PC-3 (cell line): ENCODE results near the gene SLC8A2. TPM values are rescaled to one million over a fixed set of nuclear protein-coding genes. Genes with fewer than 3 reads are reported as not detected.

Experiments used
- ATAC-seq: fragments of 200-7000 bp; cut with Tn5 transposase; 2 replicates; pipeline ENCODE4 v1.9.1; 2020; ENCODE audit warnings: mild to moderate bottlenecking, moderate library complexity
- Bru-seq: library from RNA; stranded (reverse); fragments of 400-500 nt; gene quantifications from one replicate; lab custom pipeline; 2021; lab: Mats Ljungman, UMichigan
- BruChase-seq, 2 experiments: library from RNA; stranded (reverse); fragments of 400-500 nt; gene quantifications; one replicate each; lab custom pipeline; 2021; lab: Mats Ljungman, UMichigan
- BruUV-seq: library from RNA; stranded (reverse); fragments of 400-500 nt; replicated peaks from 2 replicates; lab custom pipeline; 2021; lab: Mats Ljungman, UMichigan
- CTCF ChIA-PET: fragments of 300-600 bp; sonication (Branson Sonifier 250); formaldehyde crosslinking; loops from one replicate; lab custom pipeline; 2022; ENCODE audit warnings: antibody characterized with exemption; lab: Charles Lee
- POLR2A ChIA-PET: fragments of 300-600 bp; sonication (Branson Sonifier 250); formaldehyde crosslinking; loops from one replicate; lab custom pipeline; 2022; ENCODE audit warnings: antibody characterized with exemption; ENCODE audit not compliant: unreplicated experiment; lab: Charles Lee
- DNase-seq: peaks from one replicate; pipeline ENCODE4 v3.0.0-alpha.2; 2015
- H2AFZ ChIP-seq: fragments of 300-600 bp; sonication (generic); 2 replicates; pipeline ENCODE4 v1.6.0; 2016; ENCODE audit warnings: antibody characterized with exemption, low read length
- H3F3A ChIP-seq: fragments of 300-600 bp; sonication (generic); one replicate; pipeline ENCODE4 v1.6.0; 2017; ENCODE audit warnings: antibody characterized with exemption, low read length, control low read depth, mild to moderate bottlenecking; ENCODE audit not compliant: unreplicated experiment
- H3K27ac ChIP-seq: fragments of 300-600 bp; sonication (generic); 2 replicates; pipeline ENCODE4 v1.5.1; 2016; ENCODE audit warnings: mild to moderate bottlenecking, low read length
- H3K27me3 ChIP-seq: fragments of 300-600 bp; sonication (generic); 2 replicates; pipeline ENCODE4 v1.6.1; 2016; ENCODE audit warnings: low read length, mixed read lengths
- H3K36me3 ChIP-seq: fragments of 300-600 bp; sonication (generic); 2 replicates; pipeline ENCODE4 v1.6.1; 2016; ENCODE audit warnings: low read depth, mixed run types, low read length, mixed read lengths
- H3K4me1 ChIP-seq: fragments of 300-600 bp; sonication (generic); 2 replicates; pipeline ENCODE4 v1.5.1; 2016; ENCODE audit warnings: low read length; ENCODE audit not compliant: insufficient read depth
- H3K4me2 ChIP-seq: fragments of 300-600 bp; sonication (generic); 2 replicates; pipeline ENCODE4 v1.6.0; 2016; ENCODE audit warnings: low read length
- H3K4me3 ChIP-seq: fragments of 300-600 bp; sonication (generic); 2 replicates; pipeline ENCODE4 v1.5.1; 2016; ENCODE audit warnings: mild to moderate bottlenecking, low read length, mixed read lengths
- H3K79me2 ChIP-seq: fragments of 300-600 bp; sonication (generic); 2 replicates; pipeline ENCODE4 v1.6.1; 2017; ENCODE audit warnings: low read length, mixed read lengths
- H3K9ac ChIP-seq: fragments of 300-600 bp; sonication (generic); 2 replicates; pipeline ENCODE4 v1.6.0; 2016; ENCODE audit warnings: mild to moderate bottlenecking, low read length
- H3K9me2 ChIP-seq: fragments of 300-600 bp; sonication (generic); replicated peaks from 2 replicates; pipeline ENCODE4 v1.6.1; 2016; ENCODE audit warnings: mixed run types, low read length, mixed read lengths
- H3K9me3 ChIP-seq: fragments of 300-600 bp; sonication (generic); 2 replicates; pipeline ENCODE4 v1.6.1; 2016; ENCODE audit warnings: low read length, mixed read lengths
- H4K20me1 ChIP-seq: fragments of 300-600 bp; sonication (generic); 2 replicates; pipeline ENCODE4 v1.6.1; 2016; ENCODE audit warnings: low read length, mixed read lengths
- EZH2 ChIP-seq: fragments of 300-600 bp; sonication (generic); IDR thresholded peaks from one replicate; pipeline ENCODE4 v1.6.1; 2017; ENCODE audit warnings: antibody characterized with exemption, mild to moderate bottlenecking, low read length; ENCODE audit not compliant: unreplicated experiment
- EZH2phosphoT487 ChIP-seq: fragments of 300-600 bp; sonication (generic); IDR thresholded peaks from 2 replicates; pipeline ENCODE4 v1.6.1; 2018; ENCODE audit warnings: mild to moderate bottlenecking, antibody characterized with exemption, low read length, borderline replicate concordance
- intact Hi-C: fragments of 100-400 bp; cut with micrococcal nuclease; formaldehyde crosslinking; loops from 2 replicates; pipeline ENCODE4 v1.9.0; 2023
- long read RNA-seq: library from polyadenylated mRNA; unstranded; transcript quantifications from one replicate; pipeline ENCODE4 v2.0.0, GENCODE V29; 2021; ENCODE audit not compliant: unreplicated experiment
- total RNA-seq: library from RNA; depleted of rRNA; stranded (reverse); fragments of >200 nt; gene quantifications from 2 replicates; pipeline ENCODE4 v1.2.3, GENCODE V29; 2014; rRNA removed
- TF ChIP-seq, protein P1 (sequence below): fragments of 300-600 bp; sonication (generic); conservative IDR thresholded peaks from 2 replicates; pipeline ENCODE4 v1.5.1; 2017; ENCODE audit warnings: antibody characterized with exemption, low read depth, mild to moderate bottlenecking, low read length

SLC8A2 gene, protein sequence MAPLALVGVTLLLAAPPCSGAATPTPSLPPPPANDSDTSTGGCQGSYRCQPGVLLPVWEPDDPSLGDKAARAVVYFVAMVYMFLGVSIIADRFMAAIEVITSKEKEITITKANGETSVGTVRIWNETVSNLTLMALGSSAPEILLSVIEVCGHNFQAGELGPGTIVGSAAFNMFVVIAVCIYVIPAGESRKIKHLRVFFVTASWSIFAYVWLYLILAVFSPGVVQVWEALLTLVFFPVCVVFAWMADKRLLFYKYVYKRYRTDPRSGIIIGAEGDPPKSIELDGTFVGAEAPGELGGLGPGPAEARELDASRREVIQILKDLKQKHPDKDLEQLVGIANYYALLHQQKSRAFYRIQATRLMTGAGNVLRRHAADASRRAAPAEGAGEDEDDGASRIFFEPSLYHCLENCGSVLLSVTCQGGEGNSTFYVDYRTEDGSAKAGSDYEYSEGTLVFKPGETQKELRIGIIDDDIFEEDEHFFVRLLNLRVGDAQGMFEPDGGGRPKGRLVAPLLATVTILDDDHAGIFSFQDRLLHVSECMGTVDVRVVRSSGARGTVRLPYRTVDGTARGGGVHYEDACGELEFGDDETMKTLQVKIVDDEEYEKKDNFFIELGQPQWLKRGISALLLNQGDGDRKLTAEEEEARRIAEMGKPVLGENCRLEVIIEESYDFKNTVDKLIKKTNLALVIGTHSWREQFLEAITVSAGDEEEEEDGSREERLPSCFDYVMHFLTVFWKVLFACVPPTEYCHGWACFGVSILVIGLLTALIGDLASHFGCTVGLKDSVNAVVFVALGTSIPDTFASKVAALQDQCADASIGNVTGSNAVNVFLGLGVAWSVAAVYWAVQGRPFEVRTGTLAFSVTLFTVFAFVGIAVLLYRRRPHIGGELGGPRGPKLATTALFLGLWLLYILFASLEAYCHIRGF
- total RNA-seq (0.33 TPM in 1 of 2 replicates, not detected in the other), Bru-seq, nascent RNA (percentile 12 among the genes with signal in this experiment), BruChase-seq, experiment 1, labeled RNA remaining after a 6-hour chase (percentile 39 among the genes with signal in this experiment), BruChase-seq, experiment 2, labeled RNA remaining after a 2-hour chase (percentile 24 among the genes with signal in this experiment)
- long read RNA-seq = 0 reads

DNA sequence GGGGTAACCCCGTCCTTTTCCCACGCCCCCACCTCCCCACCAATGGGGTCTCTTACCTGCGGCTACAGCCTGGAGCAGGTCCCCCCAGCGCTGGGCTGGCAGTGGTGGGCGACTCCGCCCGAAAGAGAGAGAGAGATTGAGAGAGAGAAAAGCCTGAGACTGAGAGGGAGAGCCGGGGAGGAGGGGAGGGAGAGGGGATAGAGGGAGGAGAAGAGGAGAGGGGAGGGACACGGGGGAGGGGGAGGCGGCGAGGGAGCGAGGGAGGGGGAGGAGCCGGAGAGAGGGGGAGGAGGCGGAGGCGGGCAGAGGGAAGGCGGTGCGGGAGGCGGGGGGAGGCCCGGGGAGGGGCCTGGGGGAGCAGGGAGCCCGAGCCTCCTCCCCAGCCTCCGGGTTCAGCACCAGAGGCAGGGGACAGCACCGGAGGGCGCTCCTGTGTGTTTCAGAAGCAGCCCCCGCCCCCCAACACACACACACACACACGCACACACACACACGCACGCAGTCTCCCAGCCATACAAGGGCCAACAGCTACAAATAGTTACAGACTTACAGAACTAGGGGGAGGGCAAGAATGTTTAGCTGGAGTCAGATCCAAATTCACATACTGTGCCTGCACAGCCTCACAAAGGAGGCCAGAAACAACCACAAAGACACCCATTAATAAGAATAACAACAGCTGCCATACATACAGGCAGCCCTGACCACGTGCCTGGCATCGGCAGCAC is at the start of gene SLC8A2:
Gene SLC8A2, minus strand, starts transcription at position 161 of the 725 bp plus-strand sequence. CDS start 5,490 bp downstream, outside the sequence.
- no peak within 1 kb of the TSS for H2AFZ ChIP-seq
- no peaks in the 10 kb centered on the region for H3K4me1 ChIP-seq
- no peaks in the 10 kb centered on the region for H4K20me1 ChIP-seq
- no peaks in the 10 kb centered on the region for H3K9me2 ChIP-seq
- peaks cover 31% of the 10 kb centered on the region for H3K27me3 ChIP-seq
- POLR2A ChIA-PET = no interaction called here
- H3K9ac ChIP-seq = no peak within 1 kb of the TSS
- DNase-seq = peak; percentile 49
- H3K27ac ChIP-seq = no peak within 1 kb of the TSS
- H3K36me3 ChIP-seq = no peaks in the 10 kb centered on the region
- no peaks in the 10 kb centered on the region for H3K9me3 ChIP-seq
- no peak within 1 kb of the TSS for H3K4me3 ChIP-seq
- H3K4me2 ChIP-seq = no peak within 1 kb of the TSS
- no TSS peak for BruUV-seq
- ATAC-seq = no peak
- no peaks in the 10 kb centered on the region for H3F3A ChIP-seq
- TF ChIP-seq EZH2phosphoT487 = no peak
- TF ChIP-seq, protein P1, sequence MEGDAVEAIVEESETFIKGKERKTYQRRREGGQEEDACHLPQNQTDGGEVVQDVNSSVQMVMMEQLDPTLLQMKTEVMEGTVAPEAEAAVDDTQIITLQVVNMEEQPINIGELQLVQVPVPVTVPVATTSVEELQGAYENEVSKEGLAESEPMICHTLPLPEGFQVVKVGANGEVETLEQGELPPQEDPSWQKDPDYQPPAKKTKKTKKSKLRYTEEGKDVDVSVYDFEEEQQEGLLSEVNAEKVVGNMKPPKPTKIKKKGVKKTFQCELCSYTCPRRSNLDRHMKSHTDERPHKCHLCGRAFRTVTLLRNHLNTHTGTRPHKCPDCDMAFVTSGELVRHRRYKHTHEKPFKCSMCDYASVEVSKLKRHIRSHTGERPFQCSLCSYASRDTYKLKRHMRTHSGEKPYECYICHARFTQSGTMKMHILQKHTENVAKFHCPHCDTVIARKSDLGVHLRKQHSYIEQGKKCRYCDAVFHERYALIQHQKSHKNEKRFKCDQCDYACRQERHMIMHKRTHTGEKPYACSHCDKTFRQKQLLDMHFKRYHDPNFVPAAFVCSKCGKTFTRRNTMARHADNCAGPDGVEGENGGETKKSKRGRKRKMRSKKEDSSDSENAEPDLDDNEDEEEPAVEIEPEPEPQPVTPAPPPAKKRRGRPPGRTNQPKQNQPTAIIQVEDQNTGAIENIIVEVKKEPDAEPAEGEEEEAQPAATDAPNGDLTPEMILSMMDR = no peak
- no peak for TF ChIP-seq EZH2
- CTCF ChIA-PET = no interaction called here
- intact Hi-C loops = no loop called here
- no peaks in the 10 kb centered on the region for H3K79me2 ChIP-seq

DNA sequence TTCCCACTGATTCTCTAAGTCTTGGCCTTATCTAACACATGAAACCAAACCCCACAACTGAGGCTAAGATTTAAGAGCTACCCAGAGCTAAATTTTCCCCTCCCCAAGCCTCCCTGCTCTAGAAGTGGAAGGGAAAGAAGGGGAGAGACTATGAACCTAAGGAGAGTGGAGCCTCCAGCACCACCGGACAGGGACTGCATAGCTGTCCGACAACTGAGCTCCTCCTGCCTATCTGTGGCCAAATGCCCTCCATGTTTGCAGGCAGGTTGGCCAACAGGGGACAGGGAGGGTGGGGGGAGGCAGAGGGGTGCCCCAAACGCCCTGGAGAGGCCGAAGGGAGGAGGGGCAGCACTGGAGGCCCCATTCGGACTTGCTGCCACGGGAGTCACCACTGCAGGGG is 49.1 kb upstream of the SLC8A2 start:
- Histone ChIP-seq H3K9ac (no peak overlapping the region), H3K36me3 (no peaks in the 10 kb centered on the region), H3K9me2 (no peaks in the 10 kb centered on the region), H3K27ac (no peak overlapping the region), H4K20me1 (no peaks in the 10 kb centered on the region), H3K4me1 (peaks cover 3% of the 10 kb centered on the region; the same call in 1 of the 2 replicates), H3K27me3 (no peaks in the 10 kb centered on the region), H3K79me2 (no peaks in the 10 kb centered on the region), H3K4me2 (no peak overlapping the region), H3F3A (no peaks in the 10 kb centered on the region), H3K9me3 (no peaks in the 10 kb centered on the region), H2AFZ (no peak overlapping the region), H3K4me3 (no peak overlapping the region)
- ChIA-PET CTCF (no interaction called here), POLR2A (no interaction called here)
- intact Hi-C loops = no loop called here
- no peak for TF ChIP-seq EZH2
- TF ChIP-seq EZH2phosphoT487 = no peak
- TF ChIP-seq, protein P1 = no peak
- BruUV-seq = no TSS peak
- no peak for ATAC-seq
- DNase-seq = no peak
